Peyer's patch (tissue), 4 donors: ENCODE measurements around the gene POLR3A. TPM values are rescaled to one million over a fixed set of nuclear protein-coding genes. Genes with fewer than 3 reads are reported as not detected.

Experiments used
- DNase-seq, 3 donors: peaks; one replicate each; pipeline ENCODE4 v3.0.0-alpha.2; 2017 to 2019
- H3K27ac ChIP-seq, 4 donors: fragments of 200-600 bp; sonication (generic); one replicate each; pipeline ENCODE4 v1.5.1; 2016 to 2019
- H3K27me3 ChIP-seq, 2 donors: fragments of 200-600 bp; sonication (generic); one replicate each; pipeline ENCODE4 v1.5.1; 2019
- H3K36me3 ChIP-seq, 3 donors: fragments of 200-600 bp; sonication (generic); one replicate each; pipeline ENCODE4 v1.5.1; 2016 to 2019
- H3K4me1 ChIP-seq, 4 donors: fragments of 200-600 bp; sonication (generic); one replicate each; pipeline ENCODE4 v1.5.1; 2016 to 2019
- H3K4me3 ChIP-seq, 4 donors: fragments of 200-600 bp; sonication (generic); 1 replicate in 3 of 4; 2 replicates in 1 of 4; pipeline ENCODE4 v1.5.1; 2016 to 2019; ENCODE audit warnings: mild to moderate bottlenecking in 1 of 4
- H3K9me3 ChIP-seq, 4 donors: fragments of 200-600 bp; sonication (generic); one replicate each; pipeline ENCODE4 v1.5.1; 2016 to 2019; ENCODE audit warnings: mild to moderate bottlenecking in 1 of 4
- POLR2A ChIP-seq, 2 donors: fragments of 450-650 bp; IDR thresholded peaks; one replicate each; pipeline ENCODE4 v1.5.1; 2017; ENCODE audit warnings: antibody characterized with exemption in 2 of 2, mild to moderate bottlenecking in 2 of 2, moderate library complexity in 2 of 2
- small RNA-seq, 2 donors: library from RNA; depleted of rRNA; stranded (forward); fragments of <200 nt; gene quantifications; one replicate each; pipeline ENCODE3, GENCODE V24; 2016
- total RNA-seq, 4 donors: library from RNA; depleted of rRNA; stranded (reverse); fragments of >200 nt; gene quantifications; one replicate each; pipeline ENCODE4 v1.1.0, GENCODE V29; 2016
- TF ChIP-seq, protein P1 (sequence below), 6 experiments: fragments of 450-650 bp in 4 of 6; fragments of 200-600 bp in 2 of 6; sonication (generic) in 1 of 6; IDR thresholded peaks; one replicate each; pipeline ENCODE4 v1.5.1; 2017 to 2019; ENCODE audit warnings: antibody characterized with exemption in 6 of 6, mild to moderate bottlenecking in 3 of 6, moderate library complexity in 1 of 6

POLR3A gene
- total RNA-seq, 4 donors from 2014 or later: 19.8 to 24.3 (median 22.2) TPM

- no peaks in the 10 kb centered on the region for H3K9me3 ChIP-seq
- no peak overlapping the region for H3K4me3 ChIP-seq
- DNase-seq: no peak
- no peaks in the 10 kb centered on the region for H3K36me3 ChIP-seq
- H3K4me1 ChIP-seq: peaks cover 0 to 47% (median 6%) of the 10 kb centered on the region in 4 donors
- TF ChIP-seq, protein P1, sequence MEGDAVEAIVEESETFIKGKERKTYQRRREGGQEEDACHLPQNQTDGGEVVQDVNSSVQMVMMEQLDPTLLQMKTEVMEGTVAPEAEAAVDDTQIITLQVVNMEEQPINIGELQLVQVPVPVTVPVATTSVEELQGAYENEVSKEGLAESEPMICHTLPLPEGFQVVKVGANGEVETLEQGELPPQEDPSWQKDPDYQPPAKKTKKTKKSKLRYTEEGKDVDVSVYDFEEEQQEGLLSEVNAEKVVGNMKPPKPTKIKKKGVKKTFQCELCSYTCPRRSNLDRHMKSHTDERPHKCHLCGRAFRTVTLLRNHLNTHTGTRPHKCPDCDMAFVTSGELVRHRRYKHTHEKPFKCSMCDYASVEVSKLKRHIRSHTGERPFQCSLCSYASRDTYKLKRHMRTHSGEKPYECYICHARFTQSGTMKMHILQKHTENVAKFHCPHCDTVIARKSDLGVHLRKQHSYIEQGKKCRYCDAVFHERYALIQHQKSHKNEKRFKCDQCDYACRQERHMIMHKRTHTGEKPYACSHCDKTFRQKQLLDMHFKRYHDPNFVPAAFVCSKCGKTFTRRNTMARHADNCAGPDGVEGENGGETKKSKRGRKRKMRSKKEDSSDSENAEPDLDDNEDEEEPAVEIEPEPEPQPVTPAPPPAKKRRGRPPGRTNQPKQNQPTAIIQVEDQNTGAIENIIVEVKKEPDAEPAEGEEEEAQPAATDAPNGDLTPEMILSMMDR (IDR thresholded peaks at IDR 0.05): no peak
- TF ChIP-seq POLR2A (IDR thresholded peaks at IDR 0.05): no peak
- no peaks in the 10 kb centered on the region for H3K27me3 ChIP-seq
- no peak overlapping the region for H3K27ac ChIP-seq
Observed at GRCh38 chr10:77922566-77923179, 106.6 kb downstream of the POLR3A start.

DNA sequence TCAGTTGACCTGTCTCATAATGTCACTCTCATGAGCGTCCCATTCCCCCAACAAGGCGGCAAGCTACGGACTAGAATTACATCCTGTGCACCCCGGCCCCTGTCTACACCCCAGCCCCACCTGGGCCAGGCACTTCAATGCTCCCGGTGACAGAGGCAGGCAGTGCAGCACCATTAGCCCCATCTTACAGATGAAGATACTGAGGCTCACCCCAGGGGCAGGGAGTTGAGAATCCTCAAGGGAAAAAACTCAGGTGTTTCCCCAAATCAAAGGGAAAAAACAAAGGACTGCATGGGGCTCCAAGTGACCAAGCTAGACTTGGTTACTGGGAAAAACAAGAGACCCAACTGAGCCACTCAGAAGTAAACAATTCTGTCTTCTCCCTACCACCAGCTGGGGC, 107.3 kb downstream of the POLR3A start:
- no peak for DNase-seq
- H3K36me3 ChIP-seq: no peaks in the 10 kb centered on the region
- no peak overlapping the region for H3K4me3 ChIP-seq
- peaks cover 0 to 41% (median 5%) of the 10 kb centered on the region in 4 donors for H3K4me1 ChIP-seq
- no peak for TF ChIP-seq POLR2A (IDR thresholded peaks at IDR 0.05)
- TF ChIP-seq, protein P1 (IDR thresholded peaks at IDR 0.05): no peak
- no peak overlapping the region for H3K27ac ChIP-seq
- no peaks in the 10 kb centered on the region for H3K9me3 ChIP-seq
- H3K27me3 ChIP-seq: no peaks in the 10 kb centered on the region

- TF ChIP-seq, protein P1 (IDR thresholded peaks at IDR 0.05): no peak
- TF ChIP-seq POLR2A (IDR thresholded peaks at IDR 0.05): no peak
- Histone ChIP-seq H3K9me3 (no peaks in the 10 kb centered on the region), H3K4me3 (no peak overlapping the region), H3K27me3 (no peaks in the 10 kb centered on the region), H3K36me3 (no peaks in the 10 kb centered on the region), H3K4me1 (peaks cover 0 to 39% (median 3%) of the 10 kb centered on the region in 4 donors), H3K27ac (no peak overlapping the region)
- DNase-seq: no peak
Observed at GRCh38 chr10:77921395-77921794, 107.9 kb downstream of the POLR3A start.

- H3K27ac ChIP-seq: no peak overlapping the region
- no peak for DNase-seq
- H3K36me3 ChIP-seq: no peaks in the 10 kb centered on the region
- no peak overlapping the region for H3K4me3 ChIP-seq
- TF ChIP-seq, protein P1 (IDR thresholded peaks at IDR 0.05): no peak
- TF ChIP-seq POLR2A (IDR thresholded peaks at IDR 0.05): no peak
- H3K27me3 ChIP-seq: no peaks in the 10 kb centered on the region
- peaks cover 0 to 35% (median 0%) of the 10 kb centered on the region in 4 donors for H3K4me1 ChIP-seq
- H3K9me3 ChIP-seq: no peaks in the 10 kb centered on the region
Observed at GRCh38 chr10:77920495-77920894, 108.8 kb downstream of the POLR3A start.

DNA sequence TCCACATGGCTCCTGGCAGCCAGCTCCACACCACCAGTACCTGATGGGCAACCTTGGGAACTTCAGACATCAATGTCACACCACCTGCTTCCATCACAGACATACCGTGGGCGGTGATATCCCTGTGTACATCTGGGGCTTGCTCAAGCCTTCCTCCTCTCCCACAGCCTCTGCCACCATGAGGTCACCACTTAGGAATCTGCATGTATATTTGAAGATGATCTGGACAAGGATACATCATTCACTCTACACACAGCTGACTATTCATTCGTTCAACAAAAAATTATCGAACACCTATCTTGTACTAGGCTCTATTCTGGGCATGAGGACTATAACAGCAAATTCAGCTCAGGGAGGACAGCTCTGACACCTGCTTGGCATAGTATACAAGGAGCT, 109.6 kb downstream of the POLR3A start:
- TF ChIP-seq, protein P1 (IDR thresholded peaks at IDR 0.05): no peak
- TF ChIP-seq POLR2A (IDR thresholded peaks at IDR 0.05): no peak
- H3K27me3 ChIP-seq: no peaks in the 10 kb centered on the region
- H3K27ac ChIP-seq: no peak overlapping the region
- no peak for DNase-seq
- H3K4me3 ChIP-seq: no peak overlapping the region
- no peaks in the 10 kb centered on the region for H3K9me3 ChIP-seq
- peaks cover 0 to 27% (median 0%) of the 10 kb centered on the region in 4 donors for H3K4me1 ChIP-seq
- H3K36me3 ChIP-seq: no peaks in the 10 kb centered on the region

Small RNA genes lying within 50 kb of the gene (small RNA-seq; reads per million reads assigned to genes)
- 0 reads per million in 2 donors for gene RF00017

Other genes with a start within 250 kb of the POLR3A start
- 100 to 1,000 TPM in 1 of 4 donors, 10 to 100 TPM in 3; 40.6 to 134 (median 61.5) TPM for gene DLG5, start 102.8 kb downstream of the POLR3A start, total RNA-seq
- 1,000 to 10,000 TPM in 3 of 4 donors, 100 to 1,000 TPM in 1; 999 to 2,177 (median 1,337) TPM for gene RPS24, start 4.3 kb upstream of the POLR3A start, total RNA-seq